Nephron progenitor cell (in vitro differentiated cells): ENCODE measurements around the gene DDR2.

ENCODE experiments used
- DNase-seq: peaks from one replicate; pipeline ENCODE4 v3.0.0; 2021
- H3K27ac Mint-ChIP-seq: 2 replicates; pipeline ENCODE4 v1.8.0; 2021; ENCODE audit warnings: mild to moderate bottlenecking, moderate library complexity, mixed read lengths
- H3K27me3 Mint-ChIP-seq: 2 replicates; pipeline ENCODE4 v1.8.0; 2021; ENCODE audit warnings: mild to moderate bottlenecking, low read depth, mixed read lengths; ENCODE audit not compliant: poor library complexity
- H3K36me3 Mint-ChIP-seq: 2 replicates; pipeline ENCODE4 v1.8.0; 2021; ENCODE audit warnings: low read depth, mixed read lengths
- H3K4me1 Mint-ChIP-seq: 2 replicates; pipeline ENCODE4 v1.8.0; 2021; ENCODE audit warnings: mixed read lengths
- H3K4me3 Mint-ChIP-seq: 2 replicates; pipeline ENCODE4 v1.8.0; 2021; ENCODE audit warnings: mild to moderate bottlenecking, moderate library complexity, mixed read lengths
- H3K9me3 Mint-ChIP-seq: 2 replicates; pipeline ENCODE4 v1.8.0; 2021; ENCODE audit warnings: mild to moderate bottlenecking, moderate library complexity, mixed read lengths
- TF ChIP-seq, protein P1 (sequence below): fragments of 200-600 bp; sonication (generic); IDR thresholded peaks from 2 replicates; pipeline ENCODE4 v1.5.0; 2021; ENCODE audit warnings: antibody characterized with exemption

Gene DDR2

DNA sequence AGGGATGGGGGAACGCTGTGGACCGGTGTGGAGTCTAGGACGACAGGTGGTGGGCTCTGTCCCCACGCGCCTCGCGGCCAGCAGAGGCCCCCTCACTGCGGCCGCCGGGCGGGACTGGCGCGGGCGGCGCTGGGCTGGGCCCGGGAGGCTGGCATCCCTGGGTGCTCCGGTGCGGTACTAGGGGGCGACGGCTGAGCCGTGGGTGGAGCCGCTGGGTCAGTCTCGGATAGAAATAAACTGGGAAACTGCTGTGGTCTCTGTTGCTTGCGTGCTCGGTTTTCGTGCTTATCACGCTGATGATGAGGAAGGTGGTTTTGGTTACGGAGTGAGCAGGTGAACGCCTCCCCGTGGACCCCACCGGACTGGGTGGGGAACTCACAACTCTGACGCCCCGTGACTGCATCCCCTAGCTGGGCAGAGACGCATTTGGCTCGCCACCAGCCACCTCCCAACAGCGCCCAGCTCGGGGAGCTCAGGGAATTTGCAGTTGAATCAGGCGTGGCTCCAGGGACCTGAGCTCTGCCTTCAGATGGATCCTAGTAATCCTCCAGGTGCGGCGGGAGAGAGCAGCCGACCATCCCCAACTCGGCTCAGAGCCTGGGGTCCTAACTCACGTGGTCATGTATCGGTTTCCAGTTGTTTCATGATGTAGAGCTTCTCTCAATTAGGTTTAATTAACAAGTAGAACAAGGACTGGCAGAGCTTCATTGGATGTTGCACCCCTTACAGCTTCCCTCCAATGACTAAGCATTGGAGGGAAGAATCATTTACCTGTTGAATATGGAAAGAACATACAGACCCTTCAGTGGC, 190.3 kb downstream of the DDR2 start:
- DNase-seq: peak; percentile 49
- Mint-ChIP-seq H3K27ac (no peak overlapping the region), H3K4me3 (peak overlapping the region; percentile 83)

GRCh38 chr1:162823231-162823630, 191.0 kb downstream of the DDR2 start:
- peak overlapping the region; percentile 68 for H3K4me3 Mint-ChIP-seq
- no peak for DNase-seq
- H3K4me1 Mint-ChIP-seq: peaks cover 12% of the 10 kb centered on the region
- TF ChIP-seq, protein P1, sequence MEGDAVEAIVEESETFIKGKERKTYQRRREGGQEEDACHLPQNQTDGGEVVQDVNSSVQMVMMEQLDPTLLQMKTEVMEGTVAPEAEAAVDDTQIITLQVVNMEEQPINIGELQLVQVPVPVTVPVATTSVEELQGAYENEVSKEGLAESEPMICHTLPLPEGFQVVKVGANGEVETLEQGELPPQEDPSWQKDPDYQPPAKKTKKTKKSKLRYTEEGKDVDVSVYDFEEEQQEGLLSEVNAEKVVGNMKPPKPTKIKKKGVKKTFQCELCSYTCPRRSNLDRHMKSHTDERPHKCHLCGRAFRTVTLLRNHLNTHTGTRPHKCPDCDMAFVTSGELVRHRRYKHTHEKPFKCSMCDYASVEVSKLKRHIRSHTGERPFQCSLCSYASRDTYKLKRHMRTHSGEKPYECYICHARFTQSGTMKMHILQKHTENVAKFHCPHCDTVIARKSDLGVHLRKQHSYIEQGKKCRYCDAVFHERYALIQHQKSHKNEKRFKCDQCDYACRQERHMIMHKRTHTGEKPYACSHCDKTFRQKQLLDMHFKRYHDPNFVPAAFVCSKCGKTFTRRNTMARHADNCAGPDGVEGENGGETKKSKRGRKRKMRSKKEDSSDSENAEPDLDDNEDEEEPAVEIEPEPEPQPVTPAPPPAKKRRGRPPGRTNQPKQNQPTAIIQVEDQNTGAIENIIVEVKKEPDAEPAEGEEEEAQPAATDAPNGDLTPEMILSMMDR: no peak
- no peaks in the 10 kb centered on the region for H3K36me3 Mint-ChIP-seq
- peaks cover 3% of the 10 kb centered on the region for H3K9me3 Mint-ChIP-seq
- peaks cover 35% of the 10 kb centered on the region for H3K27me3 Mint-ChIP-seq
- H3K27ac Mint-ChIP-seq: no peak overlapping the region

More for the DNA sequence above, 190.3 kb downstream of the DDR2 start:
- Mint-ChIP-seq H3K36me3 (no peaks in the 10 kb centered on the region), H3K27me3 (peaks cover 35% of the 10 kb centered on the region), H3K9me3 (peaks cover 3% of the 10 kb centered on the region), H3K4me1 (peaks cover 12% of the 10 kb centered on the region)
- TF ChIP-seq, protein P1: no peak

DNA sequence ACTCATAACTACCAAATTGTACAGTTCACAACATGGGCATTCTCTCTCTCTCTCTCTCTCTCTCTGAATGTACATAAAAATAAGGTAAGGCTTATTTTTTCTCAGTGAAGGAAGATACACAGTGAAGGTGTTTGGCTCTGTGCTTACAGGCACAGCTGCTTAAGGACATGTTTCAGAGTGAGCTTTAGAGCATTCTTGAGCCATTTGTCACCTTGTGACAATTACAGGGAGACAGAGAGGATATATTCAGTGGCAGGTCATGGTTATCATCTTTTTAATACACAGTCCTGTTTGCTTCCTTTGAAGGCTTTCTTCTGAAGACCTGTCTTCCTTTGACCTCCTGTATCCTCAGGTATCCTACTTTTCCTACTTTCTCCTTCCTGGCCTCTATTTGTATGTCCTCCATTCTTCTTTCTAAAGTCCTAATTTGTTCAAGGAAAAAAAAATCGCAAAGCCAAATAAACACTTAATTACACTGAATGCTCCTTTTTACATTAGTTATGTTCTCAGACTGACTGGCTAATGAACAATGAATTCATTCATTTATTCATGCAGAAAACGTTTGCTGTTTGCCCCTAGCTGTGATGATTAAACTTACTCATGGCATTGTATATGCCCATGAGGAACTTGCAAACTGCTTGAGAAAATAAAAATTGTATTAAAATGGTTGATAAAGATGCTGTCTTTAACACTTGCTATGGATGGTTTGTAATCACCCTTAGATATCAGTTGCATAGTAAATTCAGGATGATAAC, 191.7 kb downstream of the DDR2 start:
- TF ChIP-seq, protein P1: no peak
- no peak for DNase-seq
- Mint-ChIP-seq H3K36me3 (no peaks in the 10 kb centered on the region), H3K4me3 (no peak overlapping the region), H3K9me3 (peaks cover 3% of the 10 kb centered on the region), H3K27ac (no peak overlapping the region), H3K4me1 (peaks cover 12% of the 10 kb centered on the region), H3K27me3 (peaks cover 35% of the 10 kb centered on the region)

DNA sequence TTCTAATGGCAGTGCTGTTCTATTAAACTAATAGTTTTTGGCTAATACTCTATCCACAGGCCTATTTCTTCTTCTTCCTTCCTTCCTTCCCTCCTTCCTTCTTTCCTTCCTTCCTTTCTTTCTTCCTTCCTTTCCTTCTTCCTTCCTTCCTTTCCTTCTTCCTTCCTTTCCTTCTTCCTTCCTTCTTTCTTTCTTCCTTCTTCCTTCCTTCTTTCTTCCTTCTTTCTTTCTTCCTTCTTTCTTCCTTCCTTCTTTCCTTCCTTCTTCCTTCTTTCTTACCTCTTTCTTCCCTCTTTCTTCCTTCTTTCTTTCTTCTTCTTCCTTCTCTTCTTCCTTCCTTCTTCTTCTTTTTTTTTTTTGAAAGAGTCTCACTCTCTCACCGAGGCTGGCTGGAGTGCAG, 197.0 kb downstream of the DDR2 start:
- H3K27me3 Mint-ChIP-seq: peaks cover 9% of the 10 kb centered on the region

GRCh38 chr1:162832470-162832869, 200.2 kb downstream of the DDR2 start:
- H3K9me3 Mint-ChIP-seq: no peaks in the 10 kb centered on the region
- DNase-seq: no peak
- no peaks in the 10 kb centered on the region for H3K4me1 Mint-ChIP-seq
- H3K27me3 Mint-ChIP-seq: peaks cover 5% of the 10 kb centered on the region
- no peak overlapping the region for H3K27ac Mint-ChIP-seq
- TF ChIP-seq, protein P1: no peak
- H3K36me3 Mint-ChIP-seq: no peaks in the 10 kb centered on the region
- H3K4me3 Mint-ChIP-seq: no peak overlapping the region

More for the DNA sequence above, 197.0 kb downstream of the DDR2 start:
- TF ChIP-seq, protein P1: no peak
- no peak overlapping the region for H3K27ac Mint-ChIP-seq
- no peak for DNase-seq
- no peaks in the 10 kb centered on the region for H3K4me1 Mint-ChIP-seq
- no peaks in the 10 kb centered on the region for H3K36me3 Mint-ChIP-seq
- H3K4me3 Mint-ChIP-seq: no peak overlapping the region
- H3K9me3 Mint-ChIP-seq: peaks cover 3% of the 10 kb centered on the region
